GM10248 (cell line): ENCODE results near the gene TMEM143.

Experiments used
- CTCF ChIA-PET: fragments of 300-600 bp; sonication (Branson Sonifier 250); formaldehyde crosslinking; extraction: SDS; loops from one replicate; lab custom pipeline; 2021; ENCODE audit warnings: antibody characterized with exemption; lab: Yijun Ruan, JAX
- POLR2A ChIA-PET: fragments of 350-650 bp; sonication (Branson Sonifier 250); formaldehyde crosslinking; extraction: SDS; loops from one replicate; lab custom pipeline; 2020; ENCODE audit warnings: antibody characterized with exemption; lab: Yijun Ruan, JAX
- DNase-seq: peaks from one replicate; pipeline ENCODE4 v3.0.0; 2012; ENCODE audit errors: extremely low spot score
- CTCF ChIP-seq: IDR thresholded peaks from 2 replicates; pipeline ENCODE4 v1.5.1; 2012; ENCODE audit warnings: mild to moderate bottlenecking, low read depth; ENCODE audit errors: extremely low read depth, missing control alignments, control extremely low read depth

TMEM143 gene

GRCh38 chr19:48363810-48364597, at the start of gene TMEM143, which contains the start of gene SYNGR4:
Gene TMEM143, minus strand, starts transcription at chr19:48363940. Its CDS starts 20 bp downstream, at chr19:48363920.
Gene SYNGR4, plus strand, starts transcription at chr19:48364367. Its CDS starts 1,476 bp downstream, at chr19:48365843.
- ChIA-PET POLR2A (interaction anchor here (0.5 to 2.5 kb wide), 18 partner anchors 9 to 1752 kb away, joined by 3 to 12 read pairs (median 4); partner anchors contain the start of genes KDELR1 and SPHK2), CTCF (interaction anchor here (0.6 to 2.9 kb wide), 17 partner anchors 8 to 995 kb away, joined by 3 to 43 read pairs (median 4); partner anchors contain the start of gene KDELR1)
- peak; percentile 99 for DNase-seq
- no peak for TF ChIP-seq CTCF

GRCh38 chr19:48405850-48406249, 42.1 kb upstream of the TMEM143 start:
- CTCF ChIA-PET: interaction anchor here (0.9 to 1.0 kb wide), 2 partner anchors 14 to 91 kb away, joined by 3 to 4 read pairs; partner anchors contain the start of gene KDELR1
- no peak for TF ChIP-seq CTCF
- DNase-seq: peak; percentile 51
- POLR2A ChIA-PET: interaction anchor here (0.6 kb wide), 2 partner anchors 85 to 464 kb away, joined by 3 to 6 read pairs; no protein-coding TSS in a partner anchor

GRCh38 chr19:48405010-48405659, 41.4 kb upstream of the TMEM143 start:
- TF ChIP-seq CTCF: no peak
- no peak for DNase-seq
- POLR2A ChIA-PET: no interaction called here
- CTCF ChIA-PET: interaction anchor here (0.9 to 5.5 kb wide), 3 partner anchors 14 to 21 kb away, joined by 3 to 38 read pairs (median 4); partner anchors contain the start of gene KDELR1

GRCh38 chr19:48403606-48404005, 39.9 kb upstream of the TMEM143 start:
- POLR2A ChIA-PET: no interaction called here
- TF ChIP-seq CTCF: no peak
- CTCF ChIA-PET: interaction anchor here (1.2 to 5.5 kb wide), 3 partner anchors 10 to 12 kb away, joined by 5 to 38 read pairs (median 6); partner anchors contain the start of genes GRIN2D and KDELR1
- peak; percentile 84 for DNase-seq

GRCh38 chr19:48401287-48401686, 37.5 kb upstream of the TMEM143 start:
- ChIA-PET POLR2A (interaction anchor here (0.9 kb wide), 1 partner anchor 10 kb away, joined by 3 read pairs; the partner anchor contains the start of gene KDELR1), CTCF (interaction anchor here (0.9 to 5.5 kb wide), 3 partner anchors 10 to 187 kb away, joined by 3 to 38 read pairs (median 3); partner anchors contain the start of gene KDELR1)
- no peak for TF ChIP-seq CTCF
- DNase-seq: no peak
